Endothelial cell of umbilical vein (primary cell): ENCODE results near the gene H1-8.

ENCODE experiments used
- EZH2 ChIP-seq: IDR thresholded peaks from 2 replicates; pipeline ENCODE4 v1.6.1; 2012; ENCODE audit warnings: borderline replicate concordance, low read depth, mild to moderate bottlenecking, moderate library complexity, low read length, inconsistent platforms; ENCODE audit not compliant: severe bottlenecking
- FOS ChIP-seq: IDR thresholded peaks from 2 replicates; pipeline ENCODE4 v1.6.1; 2011; ENCODE audit warnings: mild to moderate bottlenecking, low read length, moderate library complexity, borderline replicate concordance; ENCODE audit not compliant: insufficient read depth
- MYC ChIP-seq: IDR thresholded peaks from one replicate; pipeline ENCODE4 v1.6.1; 2011; ENCODE audit warnings: mild to moderate bottlenecking, low read depth, low read length
- POLR2A ChIP-seq: IDR thresholded peaks from 2 replicates; pipeline ENCODE4 v1.6.1; 2012; ENCODE audit warnings: low read depth, mild to moderate bottlenecking, control low read depth, low read length
- POLR2AphosphoS5 ChIP-seq: IDR thresholded peaks from 2 replicates; pipeline ENCODE4 v1.6.1; 2012; ENCODE audit warnings: low read depth, mild to moderate bottlenecking, control low read depth, low read length, moderate library complexity; ENCODE audit not compliant: insufficient read depth
- TF ChIP-seq, protein P1 (sequence below), 2 donors: IDR thresholded peaks; 1 replicate in 1 of 2; 2 replicates in 1 of 2; pipeline ENCODE4 v1.5.1; 2011; ENCODE audit warnings: low read length in 2 of 2, mild to moderate bottlenecking in 2 of 2, moderate library complexity in 2 of 2, control low read depth in 1 of 2, inconsistent platforms in 1 of 2, low read depth in 1 of 2; ENCODE audit not compliant: insufficient read depth in 1 of 2; ENCODE audit errors: extremely low read depth in 1 of 2

DNA sequence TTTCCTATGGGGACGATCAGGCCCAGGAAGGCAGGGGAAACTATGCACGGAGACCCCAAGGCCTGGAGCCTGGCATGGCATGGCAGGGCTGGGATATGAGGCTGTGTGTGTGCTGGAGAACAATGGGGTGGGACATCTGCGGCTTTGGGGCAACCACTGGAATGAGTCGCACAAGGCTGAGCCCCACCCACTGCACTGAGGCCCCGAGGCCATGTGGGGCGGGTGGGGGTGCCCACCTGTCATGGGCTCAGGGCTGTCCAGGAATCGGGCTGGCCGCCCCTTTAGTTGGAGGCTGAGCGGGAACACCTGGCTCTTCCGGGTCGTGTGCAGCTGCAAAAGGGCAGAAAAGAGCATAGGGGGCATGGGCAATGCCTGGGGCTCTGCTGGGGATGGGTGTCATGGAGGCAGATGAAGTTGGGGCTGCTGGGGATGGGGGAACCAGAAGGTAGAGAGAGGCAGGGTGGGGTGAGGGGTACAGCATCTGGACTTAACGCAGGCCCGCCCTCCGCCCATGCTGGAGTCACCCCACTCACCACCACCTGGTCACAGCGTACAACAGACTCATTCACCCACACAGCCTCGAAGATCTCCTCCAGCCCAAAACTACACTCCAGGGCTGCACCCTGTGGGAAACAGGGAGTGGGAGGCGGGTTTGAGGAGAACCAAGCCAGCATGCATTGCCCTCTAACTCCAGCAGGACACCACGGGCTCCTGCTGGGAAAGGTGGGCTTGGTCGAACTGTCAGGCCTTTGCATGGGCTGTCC is 32.4 kb downstream of the H1-8 start:
- TF ChIP-seq POLR2A (no peak), EZH2 (no peak), POLR2AphosphoS5 (peak; percentile 6), MYC (no peak), FOS (no peak)
- TF ChIP-seq, protein P1, sequence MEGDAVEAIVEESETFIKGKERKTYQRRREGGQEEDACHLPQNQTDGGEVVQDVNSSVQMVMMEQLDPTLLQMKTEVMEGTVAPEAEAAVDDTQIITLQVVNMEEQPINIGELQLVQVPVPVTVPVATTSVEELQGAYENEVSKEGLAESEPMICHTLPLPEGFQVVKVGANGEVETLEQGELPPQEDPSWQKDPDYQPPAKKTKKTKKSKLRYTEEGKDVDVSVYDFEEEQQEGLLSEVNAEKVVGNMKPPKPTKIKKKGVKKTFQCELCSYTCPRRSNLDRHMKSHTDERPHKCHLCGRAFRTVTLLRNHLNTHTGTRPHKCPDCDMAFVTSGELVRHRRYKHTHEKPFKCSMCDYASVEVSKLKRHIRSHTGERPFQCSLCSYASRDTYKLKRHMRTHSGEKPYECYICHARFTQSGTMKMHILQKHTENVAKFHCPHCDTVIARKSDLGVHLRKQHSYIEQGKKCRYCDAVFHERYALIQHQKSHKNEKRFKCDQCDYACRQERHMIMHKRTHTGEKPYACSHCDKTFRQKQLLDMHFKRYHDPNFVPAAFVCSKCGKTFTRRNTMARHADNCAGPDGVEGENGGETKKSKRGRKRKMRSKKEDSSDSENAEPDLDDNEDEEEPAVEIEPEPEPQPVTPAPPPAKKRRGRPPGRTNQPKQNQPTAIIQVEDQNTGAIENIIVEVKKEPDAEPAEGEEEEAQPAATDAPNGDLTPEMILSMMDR (IDR thresholded peaks at IDR 0.05; ENCODE audit: extremely low read depth in 1 of 2, insufficient read depth in 1 of 2, low read depth in 1 of 2, low read length in 2 of 2): no peak
